Natural killer cell (primary cell): ENCODE measurements around the gene ANXA11. TPM values are rescaled to one million over a fixed set of nuclear protein-coding genes. Genes with fewer than 3 reads are reported as not detected.
"Not testable (repeated sequence)": the region's sequence is repeated elsewhere in the genome, so short reads cannot be mapped to it uniquely, and the experiment has no call there.

Experiments
- ATAC-seq, 3 donors: fragments of 150-1000 bp in 2 of 3; fragments of 200-7000 bp in 1 of 3; cut with Tn5 transposase; 1 replicate in 1 of 3; 2 replicates in 2 of 3; pipeline ENCODE4 v1.10.0; 2021; ENCODE audit warnings: mild to moderate bottlenecking in 2 of 3, moderate library complexity in 2 of 3
- DNase-seq, 2 donors: peaks; one replicate each; pipeline versions ENCODE4 v3.0.0 to v3.0.0-alpha.2; 2013 to 2021; ENCODE audit warnings: mixed read lengths in 1 of 2
- H3K27ac ChIP-seq: one replicate; pipeline ENCODE4 v1.5.1; 2013; ENCODE audit warnings: mild to moderate bottlenecking, low read length
- H3K27me3 ChIP-seq: one replicate; pipeline ENCODE4 v1.6.1; 2013; ENCODE audit warnings: low read length; ENCODE audit not compliant: control insufficient read depth, insufficient read depth
- H3K36me3 ChIP-seq: one replicate; pipeline ENCODE4 v1.6.1; 2013; ENCODE audit warnings: low read length; ENCODE audit not compliant: control insufficient read depth, insufficient read depth
- H3K4me1 ChIP-seq: one replicate; pipeline ENCODE4 v1.6.1; 2013; ENCODE audit warnings: low read length; ENCODE audit not compliant: control insufficient read depth, insufficient read depth
- H3K4me3 ChIP-seq: one replicate; pipeline ENCODE4 v1.5.1; 2013; ENCODE audit warnings: low read length
- H3K9me3 ChIP-seq: one replicate; pipeline ENCODE4 v1.6.1; 2013; ENCODE audit warnings: low read length; ENCODE audit not compliant: control insufficient read depth, insufficient read depth
- H3K27ac Mint-ChIP-seq, 2 donors: one replicate each; pipeline ENCODE4 v1.8.0; 2022; ENCODE audit warnings: mild to moderate bottlenecking in 2 of 2, mixed read lengths in 2 of 2, moderate library complexity in 1 of 2
- H3K27me3 Mint-ChIP-seq, 2 donors: one replicate each; pipeline ENCODE4 v1.8.0; 2022; ENCODE audit warnings: low read depth in 2 of 2, mixed read lengths in 2 of 2
- H3K36me3 Mint-ChIP-seq: one replicate; pipeline ENCODE4 v1.8.0; 2022; ENCODE audit warnings: mixed read lengths
- H3K4me1 Mint-ChIP-seq, 2 donors: one replicate each; pipeline ENCODE4 v1.8.0; 2022; ENCODE audit warnings: mixed read lengths in 2 of 2
- H3K4me3 Mint-ChIP-seq: one replicate; pipeline ENCODE4 v1.8.0; 2022; ENCODE audit warnings: mild to moderate bottlenecking, moderate library complexity, mixed read lengths
- H3K9me3 Mint-ChIP-seq, 2 donors: one replicate each; pipeline ENCODE4 v1.8.0; 2022; ENCODE audit warnings: mixed read lengths in 2 of 2
- WGBS: methylation state at CpG from one replicate; pipeline ENCODE4 v1.1.7; 2013; ENCODE audit warnings: missing lambda C conversion rate; ENCODE audit not compliant: insufficient coverage; 5-methylcytosine and 5-hydroxymethylcytosine counted together
- intact Hi-C: fragments of 100-400 bp; cut with micrococcal nuclease; formaldehyde crosslinking; loops from one replicate; pipeline ENCODE4 v1.14.2; 2022
- total RNA-seq, 4 donors: library from RNA; stranded (reverse); fragments of 120-200 nt in 1 of 4; gene quantifications; one replicate each; pipeline versions ENCODE4 v1.2.3 to v1.2.4, GENCODE V29; 2013 to 2022
- TF ChIP-seq, protein P1 (sequence below): fragments of 200-600 bp; IDR thresholded peaks from one replicate; pipeline ENCODE4 v1.8.0; 2022; ENCODE audit warnings: antibody characterized with exemption

Gene ANXA11
- total RNA-seq, 3 donors from 2014 or later (not counting 1 experiment from before 2014, with no cell fraction given) = 213 to 264 (median 245) TPM

DNA sequence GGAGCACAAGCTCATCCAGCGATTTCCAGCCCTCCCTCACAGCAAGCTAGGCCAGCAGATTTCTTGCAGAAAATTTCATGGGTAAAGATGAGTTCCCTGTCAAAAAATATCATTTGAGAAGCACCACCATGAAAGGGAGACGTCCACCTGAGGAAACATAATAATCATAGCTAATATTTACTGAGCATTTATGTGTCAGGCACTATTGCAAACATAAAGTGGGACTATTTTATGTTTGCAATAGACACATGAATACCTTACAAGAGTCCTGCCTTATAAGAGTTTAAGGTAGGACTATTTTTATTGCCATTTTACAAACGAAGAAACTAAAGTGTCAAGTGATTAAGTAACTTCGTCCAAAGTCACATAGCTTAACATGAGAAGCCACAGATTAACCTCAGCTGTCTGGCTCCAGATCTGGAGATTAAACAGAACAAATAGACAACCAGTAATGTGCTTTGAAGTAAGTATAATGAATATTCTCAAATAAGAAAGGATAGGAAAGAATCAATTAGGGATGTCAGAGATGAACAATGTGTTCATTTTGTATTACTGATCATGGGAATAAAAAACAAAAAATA, 7.3 kb upstream of the ANXA11 start:
- H3K27ac Mint-ChIP-seq, intact Hi-C loops, H3K36me3 Mint-ChIP-seq, H3K27me3 ChIP-seq, H3K4me3 ChIP-seq, DNase-seq, H3K4me3 Mint-ChIP-seq, H3K4me1 ChIP-seq, ATAC-seq, H3K9me3 Mint-ChIP-seq, H3K9me3 ChIP-seq, H3K36me3 ChIP-seq, H3K27ac ChIP-seq, H3K4me1 Mint-ChIP-seq: not testable (repeated sequence)
- peaks cover 9 to 13% of the 10 kb centered on the region in 2 donors for H3K27me3 Mint-ChIP-seq
- 55% methylated on average over 2 of the region's 4 CpGs for WGBS

DNA sequence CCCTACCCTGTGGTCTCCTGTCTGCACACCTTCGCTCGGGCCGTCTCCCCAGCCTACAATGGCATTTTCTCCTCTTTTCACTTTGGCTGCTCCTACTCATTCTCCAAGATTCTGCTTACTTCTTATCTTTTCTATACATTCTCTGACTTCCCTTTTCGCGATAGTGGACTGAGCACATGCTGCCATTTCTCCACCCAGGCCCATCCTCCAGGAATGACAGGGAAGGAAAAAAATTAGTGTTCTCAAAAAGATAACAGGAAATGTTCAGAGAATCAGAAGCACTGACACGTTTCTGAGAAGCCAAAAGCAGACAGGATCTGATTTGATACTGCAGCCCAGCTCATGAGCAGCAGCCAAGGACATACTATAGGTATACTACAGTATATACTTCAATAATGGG, 6.4 kb upstream of the ANXA11 start:
- H3K4me1 ChIP-seq = no peaks in the 10 kb centered on the region
- no peak overlapping the region for H3K27ac Mint-ChIP-seq
- DNase-seq (no peak), ATAC-seq (no peak)
- intact Hi-C loops = no loop called here
- H3K9me3 Mint-ChIP-seq = no peaks in the 10 kb centered on the region
- no peaks in the 10 kb centered on the region for H3K9me3 ChIP-seq
- H3K27me3 ChIP-seq = no peaks in the 10 kb centered on the region
- WGBS = 71% methylated on average over 4 of the region's 6 CpGs
- H3K36me3 Mint-ChIP-seq = no peaks in the 10 kb centered on the region
- H3K27ac ChIP-seq = no peak overlapping the region
- no peak overlapping the region for H3K4me3 Mint-ChIP-seq
- H3K27me3 Mint-ChIP-seq = peaks cover 9 to 13% of the 10 kb centered on the region in 2 donors
- no peaks in the 10 kb centered on the region for H3K36me3 ChIP-seq
- H3K4me3 ChIP-seq = no peak overlapping the region
- peaks cover 0 to under 1% of the 10 kb centered on the region in 2 donors for H3K4me1 Mint-ChIP-seq
- TF ChIP-seq, protein P1, sequence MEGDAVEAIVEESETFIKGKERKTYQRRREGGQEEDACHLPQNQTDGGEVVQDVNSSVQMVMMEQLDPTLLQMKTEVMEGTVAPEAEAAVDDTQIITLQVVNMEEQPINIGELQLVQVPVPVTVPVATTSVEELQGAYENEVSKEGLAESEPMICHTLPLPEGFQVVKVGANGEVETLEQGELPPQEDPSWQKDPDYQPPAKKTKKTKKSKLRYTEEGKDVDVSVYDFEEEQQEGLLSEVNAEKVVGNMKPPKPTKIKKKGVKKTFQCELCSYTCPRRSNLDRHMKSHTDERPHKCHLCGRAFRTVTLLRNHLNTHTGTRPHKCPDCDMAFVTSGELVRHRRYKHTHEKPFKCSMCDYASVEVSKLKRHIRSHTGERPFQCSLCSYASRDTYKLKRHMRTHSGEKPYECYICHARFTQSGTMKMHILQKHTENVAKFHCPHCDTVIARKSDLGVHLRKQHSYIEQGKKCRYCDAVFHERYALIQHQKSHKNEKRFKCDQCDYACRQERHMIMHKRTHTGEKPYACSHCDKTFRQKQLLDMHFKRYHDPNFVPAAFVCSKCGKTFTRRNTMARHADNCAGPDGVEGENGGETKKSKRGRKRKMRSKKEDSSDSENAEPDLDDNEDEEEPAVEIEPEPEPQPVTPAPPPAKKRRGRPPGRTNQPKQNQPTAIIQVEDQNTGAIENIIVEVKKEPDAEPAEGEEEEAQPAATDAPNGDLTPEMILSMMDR = no peak

DNA sequence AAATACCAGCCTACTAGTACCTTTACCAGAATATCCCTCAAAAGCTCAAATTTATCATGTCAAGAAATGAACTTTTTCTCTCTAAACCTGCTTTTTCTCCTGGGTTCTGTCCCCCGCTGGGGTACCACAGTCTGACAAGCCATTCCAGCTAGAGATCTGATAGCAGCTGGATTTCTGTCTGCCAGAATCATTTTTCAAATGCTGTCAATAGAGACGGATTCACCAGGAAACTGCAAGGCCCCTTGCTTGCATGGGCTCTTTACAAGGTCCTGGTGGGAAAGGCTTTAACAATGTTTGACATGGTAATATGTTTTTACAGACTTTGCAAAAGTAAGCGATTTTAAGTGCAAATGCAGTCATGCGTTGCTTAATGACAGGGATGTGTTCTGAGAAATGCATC, 4.9 kb upstream of the ANXA11 start:
- no peak overlapping the region for H3K4me3 Mint-ChIP-seq

DNA sequence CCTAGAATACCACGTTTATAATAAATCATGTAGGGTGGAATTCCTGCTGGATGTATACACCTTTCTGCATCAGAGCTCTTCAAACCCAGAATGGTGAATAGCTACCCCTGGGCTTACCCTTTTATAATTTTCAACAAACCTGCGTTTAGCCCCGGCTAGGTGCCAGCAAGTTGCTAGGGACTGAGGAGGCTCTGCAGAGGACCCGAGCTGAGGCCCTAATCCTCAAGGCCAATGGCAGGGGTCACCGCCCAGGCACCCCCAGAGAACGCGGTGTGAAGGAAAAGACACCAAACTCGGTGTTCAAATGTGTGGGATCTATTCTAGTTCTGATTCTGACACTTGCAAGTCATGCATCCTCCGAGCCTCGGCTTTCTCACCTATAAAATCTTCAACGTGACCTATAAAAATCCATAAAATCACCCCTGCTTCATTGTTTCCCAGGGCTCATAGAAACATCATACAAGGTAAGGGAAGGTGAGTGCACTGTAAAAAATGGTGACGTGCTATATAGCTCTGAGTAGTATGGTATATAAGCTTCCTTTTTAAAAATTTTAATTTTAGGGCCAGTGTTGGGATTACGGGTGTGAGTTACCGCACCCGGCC, 2.5 kb upstream of the ANXA11 start:
- Histone ChIP-seq H3K4me3 (no peak overlapping the region), H3K9me3 (no peaks in the 10 kb centered on the region), H3K27me3 (no peaks in the 10 kb centered on the region), H3K4me1 (peaks cover 28% of the 10 kb centered on the region), H3K27ac (no peak overlapping the region), H3K36me3 (no peaks in the 10 kb centered on the region)
- ATAC-seq (no peak), DNase-seq (no peak)
- Mint-ChIP-seq H3K36me3 (no peaks in the 10 kb centered on the region), H3K9me3 (no peaks in the 10 kb centered on the region), H3K4me1 (peaks cover 30% of the 10 kb centered on the region in 2 donors), H3K27ac (no peak overlapping the region), H3K4me3 (no peak overlapping the region), H3K27me3 (peaks cover 3 to 7% of the 10 kb centered on the region in 2 donors)
- 93% methylated on average over 13 of the region's 15 CpGs for WGBS
- TF ChIP-seq, protein P1 = no peak
- intact Hi-C loops = loop anchor here (10.0 kb wide), 1 partner anchor 287 kb away; no protein-coding TSS in a partner anchor

More for the DNA sequence above, 4.9 kb upstream of the ANXA11 start:
- peaks cover 9 to 10% of the 10 kb centered on the region in 2 donors for H3K27me3 Mint-ChIP-seq
- WGBS = 96% methylated on average over 4 of the region's 4 CpGs
- no peaks in the 10 kb centered on the region for H3K9me3 Mint-ChIP-seq
- H3K4me1 Mint-ChIP-seq = peaks cover 13 to 14% of the 10 kb centered on the region in 2 donors
- no peaks in the 10 kb centered on the region for H3K36me3 ChIP-seq
- no peak overlapping the region for H3K27ac ChIP-seq
- TF ChIP-seq, protein P1 = no peak
- no peaks in the 10 kb centered on the region for H3K36me3 Mint-ChIP-seq
- H3K27ac Mint-ChIP-seq = no peak overlapping the region
- no peaks in the 10 kb centered on the region for H3K27me3 ChIP-seq
- intact Hi-C loops = no loop called here
- no peak overlapping the region for H3K4me3 ChIP-seq
- ATAC-seq = no peak
- H3K4me1 ChIP-seq = peaks cover 9% of the 10 kb centered on the region
- DNase-seq = no peak
- H3K9me3 ChIP-seq = no peaks in the 10 kb centered on the region
